Mammary epithelial cell (primary cell): ENCODE data around the gene PITRM1.
"Not testable (repeated sequence)": the region's sequence is repeated elsewhere in the genome, so short reads cannot be mapped to it uniquely, and the experiment has no call there.

Experiments
- CTCF ChIP-seq, 2 donors: IDR thresholded peaks in 1 of 2; conservative IDR thresholded peaks in 1 of 2; 2 replicates each; pipeline ENCODE4 v1.5.1; 2011 to 2012; ENCODE audit warnings: inconsistent platforms in 2 of 2, low read length in 2 of 2, mild to moderate bottlenecking in 2 of 2, control low read depth in 1 of 2, low read depth in 1 of 2; ENCODE audit not compliant: insufficient read depth in 1 of 2; ENCODE audit errors: extremely low read depth in 1 of 2
- EZH2 ChIP-seq: IDR thresholded peaks from 2 replicates; pipeline ENCODE4 v1.6.1; 2012; ENCODE audit warnings: low read length, inconsistent platforms, borderline replicate concordance

DNA sequence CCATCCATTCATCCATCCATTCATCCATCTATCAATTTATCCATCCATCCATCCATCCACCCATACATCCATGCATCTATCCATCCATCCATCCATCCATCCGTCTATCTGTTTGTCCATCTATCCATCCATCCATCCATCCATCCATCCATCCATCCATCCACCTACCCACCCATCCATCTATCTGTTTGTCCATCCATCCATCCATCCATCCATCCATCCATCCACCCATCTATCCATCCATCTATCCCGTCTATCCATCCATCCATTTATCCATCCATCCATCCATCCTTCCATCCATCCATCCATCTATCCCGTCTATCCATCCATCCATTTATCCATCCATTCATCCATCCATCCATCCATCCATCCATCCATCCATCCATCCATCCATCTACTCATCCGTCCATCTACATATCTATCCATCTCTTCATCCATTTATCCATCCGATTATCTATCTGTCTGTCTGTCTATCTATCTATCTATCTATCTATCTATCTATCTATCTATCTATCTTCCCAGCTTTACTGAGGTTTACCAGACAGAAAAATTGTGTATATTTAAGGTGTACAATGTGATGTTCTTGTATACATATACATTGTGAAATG is 46.5 kb upstream of the PITRM1 start:
- not testable (repeated sequence) for TF ChIP-seq CTCF (conservative IDR thresholded peaks at IDR 0.05 in 1 of 2, IDR thresholded peaks at IDR 0.05 in 1 of 2; ENCODE audit: extremely low read depth in 1 of 2, insufficient read depth in 1 of 2, low read depth in 1 of 2, low read length in 2 of 2); EZH2
